ENCODE data around the gene RBM6.

GRCh38 chr3:49966233-49966942, 26.4 kb downstream of the RBM6 start:
- TF ChIP-seq, protein P1, sequence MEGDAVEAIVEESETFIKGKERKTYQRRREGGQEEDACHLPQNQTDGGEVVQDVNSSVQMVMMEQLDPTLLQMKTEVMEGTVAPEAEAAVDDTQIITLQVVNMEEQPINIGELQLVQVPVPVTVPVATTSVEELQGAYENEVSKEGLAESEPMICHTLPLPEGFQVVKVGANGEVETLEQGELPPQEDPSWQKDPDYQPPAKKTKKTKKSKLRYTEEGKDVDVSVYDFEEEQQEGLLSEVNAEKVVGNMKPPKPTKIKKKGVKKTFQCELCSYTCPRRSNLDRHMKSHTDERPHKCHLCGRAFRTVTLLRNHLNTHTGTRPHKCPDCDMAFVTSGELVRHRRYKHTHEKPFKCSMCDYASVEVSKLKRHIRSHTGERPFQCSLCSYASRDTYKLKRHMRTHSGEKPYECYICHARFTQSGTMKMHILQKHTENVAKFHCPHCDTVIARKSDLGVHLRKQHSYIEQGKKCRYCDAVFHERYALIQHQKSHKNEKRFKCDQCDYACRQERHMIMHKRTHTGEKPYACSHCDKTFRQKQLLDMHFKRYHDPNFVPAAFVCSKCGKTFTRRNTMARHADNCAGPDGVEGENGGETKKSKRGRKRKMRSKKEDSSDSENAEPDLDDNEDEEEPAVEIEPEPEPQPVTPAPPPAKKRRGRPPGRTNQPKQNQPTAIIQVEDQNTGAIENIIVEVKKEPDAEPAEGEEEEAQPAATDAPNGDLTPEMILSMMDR (IDR thresholded peaks at IDR 0.05): no peak
- no peak for TF ChIP-seq POLR2A (IDR thresholded peaks at IDR 0.05)

All from body of pancreas (tissue), 4 donors.